Suppressor macrophage (primary cell): Measurements from ENCODE around the gene CACNA1B.

Experiments
- DNase-seq, 4 experiments: peaks; one replicate each; pipeline ENCODE4 v3.0.0-alpha.2; 2020 to 2022
- total RNA-seq, 17 experiments: gene quantifications; one replicate each; lab custom pipeline; 2026; ENCODE audit warnings: mixed read lengths in 6 of 17, inconsistent platforms in 3 of 17; lab: John Stamatoyannopoulos, UW

The CACNA1B gene
- 0 to 5.4 (median 0.04) reads per million in 17 experiments for total RNA-seq

DNA sequence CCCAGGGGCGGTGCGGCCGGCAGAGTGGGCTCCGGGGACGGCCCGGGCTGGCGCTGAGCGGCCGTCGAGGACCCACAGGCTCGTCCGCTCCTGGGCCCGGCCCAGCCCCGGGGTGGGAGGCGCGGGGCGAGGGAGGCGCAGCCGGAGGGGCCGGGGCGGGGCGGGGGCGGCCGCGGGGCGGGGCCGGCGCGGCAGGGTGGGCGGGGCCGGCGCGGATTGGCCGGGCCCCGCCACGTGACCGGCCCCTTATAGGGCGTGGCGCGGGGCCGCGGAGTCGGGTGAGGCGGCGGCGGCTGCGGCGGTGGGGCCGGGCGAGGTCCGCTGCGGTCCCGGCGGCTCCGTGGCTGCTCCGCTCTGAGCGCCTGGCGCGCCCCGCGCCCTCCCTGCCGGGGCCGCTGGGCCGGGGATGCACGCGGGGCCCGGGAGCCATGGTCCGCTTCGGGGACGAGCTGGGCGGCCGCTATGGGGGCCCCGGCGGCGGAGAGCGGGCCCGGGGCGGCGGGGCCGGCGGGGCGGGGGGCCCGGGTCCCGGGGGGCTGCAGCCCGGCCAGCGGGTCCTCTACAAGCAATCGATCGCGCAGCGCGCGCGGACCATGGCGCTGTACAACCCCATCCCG, at the start of gene CACNA1B:
TSS of gene CACNA1B (plus strand) at position 277 of the 617 bp plus-strand sequence. CDS start at position 429, 152 bp downstream.
- peak in 2 of 4 experiments; percentile 14 to 16 for DNase-seq

DNA sequence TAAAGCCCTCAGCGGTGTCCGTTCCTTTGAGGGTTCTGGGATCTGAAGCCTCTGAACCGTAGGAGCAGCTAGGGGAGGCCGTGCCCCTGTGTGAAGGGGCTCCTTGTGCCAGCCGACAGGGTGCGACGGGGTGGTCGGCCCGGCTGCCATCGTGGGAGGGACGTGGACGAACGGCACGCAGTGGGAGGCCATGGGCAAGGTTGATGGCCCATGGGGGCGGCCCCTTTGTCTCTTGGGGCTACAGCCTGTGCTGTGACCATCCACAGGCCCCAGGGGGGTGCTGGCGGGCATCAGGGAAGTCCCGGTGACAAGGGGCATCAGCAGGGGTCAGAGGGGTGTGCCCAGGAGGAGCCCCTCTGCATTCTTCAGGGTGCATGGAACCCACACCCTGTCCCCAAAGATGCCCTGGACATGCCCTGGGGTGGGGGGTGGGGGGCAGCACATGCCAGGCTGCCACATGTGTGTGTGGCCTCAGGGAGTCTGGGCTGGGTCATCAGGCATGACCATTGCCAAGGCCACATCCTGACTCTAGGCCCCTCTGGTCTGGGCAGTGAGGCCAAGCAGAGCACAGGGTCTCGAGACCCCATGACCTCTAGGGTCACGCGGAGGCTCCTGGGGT, 49.6 kb upstream of the CACNA1B start:
- DNase-seq = no peak

DNA sequence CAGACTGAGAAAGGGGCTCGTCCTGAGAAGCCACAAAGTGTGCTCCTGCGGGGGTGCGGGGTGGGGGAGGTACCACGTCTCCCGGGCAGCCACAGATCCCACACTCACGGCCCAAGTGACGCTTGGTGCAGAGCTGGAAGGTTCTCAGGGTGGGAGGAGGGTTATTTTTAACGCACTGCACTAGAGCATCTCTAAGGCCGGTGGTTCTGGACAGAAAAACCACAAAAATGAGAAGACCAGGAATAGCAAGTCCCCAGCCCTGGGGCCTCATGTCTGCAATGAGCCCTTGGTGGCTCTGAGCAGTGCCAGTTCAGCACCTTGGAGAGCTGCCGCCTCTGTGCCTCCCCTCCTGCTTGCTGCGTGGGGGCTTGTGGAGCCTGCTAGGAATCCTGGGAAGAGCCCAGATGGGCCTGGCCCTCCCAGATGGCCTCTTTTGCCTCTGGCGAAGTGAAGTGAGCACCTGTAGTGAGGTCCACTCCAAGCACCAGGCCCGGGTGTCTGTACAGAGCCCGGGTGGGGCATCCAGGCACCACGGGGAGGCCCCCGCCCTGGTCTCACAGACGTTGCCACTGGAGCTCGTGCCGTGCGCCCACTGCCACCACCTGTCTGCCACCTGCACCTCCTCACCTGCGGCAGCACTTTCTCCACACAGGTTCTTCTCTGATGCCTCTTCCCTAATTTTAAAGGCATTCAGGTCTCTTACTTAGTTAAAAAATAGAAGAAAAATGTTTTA, 48.9 kb upstream of the CACNA1B start:
- DNase-seq = peak in 2 of 4 experiments; percentile 19 to 34

DNA sequence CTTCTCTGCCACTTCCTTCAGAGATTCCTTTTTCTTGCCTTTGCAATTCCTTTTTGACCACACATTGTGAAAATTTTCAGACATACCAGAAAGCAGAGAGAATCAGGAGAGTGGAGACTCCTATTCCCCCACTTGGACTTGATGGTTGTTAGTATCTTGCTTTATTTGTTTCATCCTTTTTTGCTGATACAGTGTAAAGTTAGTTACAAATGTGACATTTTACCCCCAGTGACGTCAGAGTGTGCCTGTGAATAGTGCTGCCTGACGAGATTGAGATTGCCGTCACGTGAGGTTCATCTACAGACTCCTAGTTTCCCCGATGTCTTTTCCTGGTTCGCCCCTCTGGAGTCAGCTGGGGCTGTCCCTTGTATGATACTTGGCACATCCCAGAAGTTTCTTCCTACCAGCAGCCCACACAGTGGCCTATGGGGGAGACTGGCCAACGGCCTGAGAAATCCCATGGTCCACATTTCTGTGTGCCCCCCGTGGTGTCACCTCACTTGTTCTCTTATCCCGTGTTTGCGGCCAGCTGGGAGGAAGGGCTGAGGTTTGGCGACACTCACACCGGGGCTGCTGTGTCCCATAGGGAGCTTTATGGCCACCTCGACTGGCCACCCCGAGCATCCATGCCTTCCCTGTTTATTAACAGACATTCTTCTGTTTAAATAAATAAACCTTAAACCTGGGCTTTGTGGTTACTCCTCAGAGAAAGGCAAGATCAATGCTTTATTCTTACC, 48.2 kb upstream of the CACNA1B start:
- DNase-seq = no peak

DNA sequence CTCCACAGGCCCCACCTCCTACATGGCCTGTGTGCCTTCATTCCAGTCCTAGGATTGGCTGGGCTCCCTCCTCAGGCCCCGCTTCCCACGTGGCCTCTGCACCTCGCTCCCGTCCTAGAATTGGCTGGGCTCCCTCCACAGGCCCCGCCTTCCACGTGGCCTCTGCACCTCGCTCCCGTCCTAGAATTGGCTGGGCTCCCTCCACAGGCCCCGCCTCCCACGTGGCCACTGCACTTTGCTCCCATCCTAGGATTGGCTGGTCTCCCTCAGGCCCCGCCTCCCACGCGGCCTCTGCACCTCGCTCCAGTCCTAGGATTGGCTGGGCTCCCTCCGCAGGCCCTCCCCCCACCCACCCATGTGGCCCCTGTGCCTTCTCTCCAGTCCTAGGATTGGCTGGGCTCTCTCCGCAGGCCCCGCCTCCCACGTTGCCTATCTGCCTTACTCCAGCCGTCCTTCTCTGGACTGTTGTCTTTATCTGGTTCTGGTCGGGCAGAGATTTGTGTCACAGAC, 45.3 kb upstream of the CACNA1B start:
- DNase-seq = no peak

DNA sequence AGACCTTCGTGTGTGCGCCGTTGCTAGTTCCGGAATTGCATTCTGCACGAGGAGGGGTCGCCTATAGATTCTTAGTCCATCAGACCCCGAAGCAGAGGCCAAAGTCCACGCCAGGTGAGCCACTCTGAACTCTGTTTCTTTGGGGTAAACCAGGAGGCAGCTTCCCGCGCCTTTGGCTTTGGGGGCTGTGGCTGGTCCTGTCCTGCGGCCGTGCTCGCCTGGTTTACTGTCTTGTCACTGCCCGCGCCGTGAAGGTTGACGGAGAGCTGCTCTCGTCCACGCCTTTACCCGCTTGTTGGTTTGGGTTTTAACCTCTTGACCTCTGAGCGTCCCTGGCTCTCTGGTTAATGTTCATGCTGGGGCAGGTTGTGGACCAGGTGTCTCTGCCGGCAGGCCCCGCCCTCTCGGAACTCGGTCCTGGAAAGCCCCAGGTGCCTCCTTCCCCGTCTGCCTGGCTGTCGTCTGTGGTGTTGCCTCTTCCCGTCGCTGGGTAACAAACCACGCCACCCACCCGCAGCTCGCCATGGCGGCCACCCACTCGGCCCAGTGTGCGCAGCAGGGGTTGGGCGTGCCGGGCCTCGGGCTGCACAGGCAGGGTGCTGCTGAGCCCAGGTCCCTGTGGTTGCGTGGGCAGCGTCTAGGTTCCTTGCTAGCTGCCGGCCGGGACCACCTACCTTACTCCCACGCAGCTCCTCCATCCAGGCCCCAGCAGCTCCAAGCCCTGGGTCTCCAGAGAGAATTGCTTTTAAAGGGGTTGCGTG, 44.6 kb upstream of the CACNA1B start:
- DNase-seq = no peak

DNA sequence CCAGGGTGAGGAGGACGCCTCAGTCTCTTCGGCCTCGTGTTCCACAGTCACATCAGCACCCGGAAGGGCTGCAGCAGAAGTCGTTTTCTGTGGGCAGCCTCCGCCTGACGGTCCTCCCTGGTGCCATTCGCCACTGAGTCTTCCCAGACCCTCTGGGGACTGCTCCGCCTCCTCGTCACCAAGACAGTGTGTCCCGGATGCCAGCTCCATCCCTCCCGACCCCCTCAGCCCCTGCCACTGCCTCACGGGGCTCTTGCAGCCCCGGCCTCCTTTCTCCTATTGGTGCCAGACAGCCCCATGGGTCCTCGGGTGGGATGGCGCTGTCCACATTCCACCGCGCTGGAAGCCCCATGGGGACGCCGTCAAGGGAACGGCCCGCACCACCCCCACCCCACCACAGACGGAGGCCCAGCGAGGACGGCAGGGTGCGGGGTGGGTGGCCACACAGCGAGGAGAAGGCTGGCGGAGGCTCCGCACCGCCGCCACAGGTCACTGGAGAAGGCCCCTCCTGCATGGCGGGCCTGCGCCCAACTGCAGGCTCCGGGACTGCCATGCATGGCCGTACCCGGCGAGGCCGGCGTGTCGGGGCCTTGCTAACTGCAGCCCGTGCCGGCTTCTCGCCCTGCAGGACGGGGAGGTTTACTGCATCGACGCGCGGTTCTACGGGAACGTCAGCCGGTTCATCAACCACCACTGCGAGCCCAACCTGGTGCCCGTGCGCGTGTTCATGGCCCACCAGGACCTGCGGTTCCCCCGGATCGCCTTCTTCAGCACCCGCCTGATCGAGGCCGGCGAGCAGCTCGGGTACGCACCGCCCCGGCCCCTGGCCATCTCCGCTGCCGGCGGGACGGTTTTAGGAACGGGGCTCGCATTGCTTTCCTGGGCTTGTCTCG, 43.6 kb upstream of the CACNA1B start:
- DNase-seq = no peak

DNA sequence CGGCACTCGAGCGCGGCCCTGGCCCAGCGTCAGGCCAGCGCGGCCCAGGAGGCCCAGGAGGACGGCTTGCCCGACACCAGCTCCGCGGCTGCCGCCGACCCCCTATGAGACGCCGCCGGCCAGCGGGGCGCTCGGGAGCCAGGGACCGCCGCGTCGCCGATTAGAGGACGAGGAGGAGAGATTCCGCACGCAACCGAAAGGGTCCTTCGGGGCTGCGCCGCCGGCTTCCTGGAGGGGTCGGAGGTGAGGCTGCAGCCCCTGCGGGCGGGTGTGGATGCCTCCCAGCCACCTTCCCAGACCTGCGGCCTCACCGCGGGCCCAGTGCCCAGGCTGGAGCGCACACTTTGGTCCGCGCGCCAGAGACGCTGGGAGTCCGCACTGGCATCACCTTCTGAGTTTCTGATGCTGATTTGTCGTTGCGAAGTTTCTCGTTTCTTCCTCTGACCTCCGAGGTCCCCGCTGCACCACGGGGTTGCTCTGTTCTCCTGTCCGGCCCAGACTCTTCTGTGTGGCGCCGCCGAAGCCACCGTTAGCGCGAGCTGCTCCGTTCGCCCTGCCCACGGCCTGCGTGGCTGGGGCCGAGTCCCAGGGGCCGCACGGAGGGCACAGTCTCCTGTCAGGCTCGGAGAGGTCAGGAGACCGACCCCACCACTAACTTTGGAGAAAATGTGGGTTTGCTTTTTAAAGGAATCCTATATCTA, 42.6 kb upstream of the CACNA1B start:
- DNase-seq = no peak

DNA sequence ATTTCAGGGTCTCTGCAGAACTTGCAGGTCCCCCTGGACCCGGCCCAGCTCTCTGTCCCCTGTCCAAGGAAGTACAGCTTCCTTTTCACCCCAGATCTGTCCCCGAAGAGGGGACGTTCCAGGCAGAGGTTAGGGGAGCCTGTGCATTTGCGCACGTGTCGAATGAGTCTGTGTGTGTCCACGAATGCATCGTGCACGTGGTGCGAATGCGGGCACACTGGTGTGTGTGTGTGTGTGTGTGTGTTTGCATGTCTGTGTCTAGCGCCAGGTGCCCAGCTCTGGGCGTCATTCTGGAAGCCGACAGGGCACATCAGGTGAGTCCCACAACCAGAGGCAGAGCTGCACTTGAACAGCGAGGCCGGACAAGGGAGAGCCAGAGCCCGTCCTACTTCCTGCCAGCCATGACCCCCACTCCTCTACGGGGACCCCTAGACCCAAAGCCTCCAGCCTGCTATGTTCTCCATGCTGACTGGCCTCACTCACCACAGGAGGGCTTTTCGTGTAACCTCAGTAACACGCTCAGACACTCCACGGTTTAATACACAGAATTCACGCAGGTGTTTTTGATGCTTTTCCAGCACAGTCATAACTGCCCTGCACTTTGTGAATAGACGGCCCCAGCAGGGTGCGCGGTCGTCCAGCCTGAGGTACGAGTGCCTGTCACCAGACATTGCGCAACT, 41.3 kb upstream of the CACNA1B start:
- no peak for DNase-seq

DNA sequence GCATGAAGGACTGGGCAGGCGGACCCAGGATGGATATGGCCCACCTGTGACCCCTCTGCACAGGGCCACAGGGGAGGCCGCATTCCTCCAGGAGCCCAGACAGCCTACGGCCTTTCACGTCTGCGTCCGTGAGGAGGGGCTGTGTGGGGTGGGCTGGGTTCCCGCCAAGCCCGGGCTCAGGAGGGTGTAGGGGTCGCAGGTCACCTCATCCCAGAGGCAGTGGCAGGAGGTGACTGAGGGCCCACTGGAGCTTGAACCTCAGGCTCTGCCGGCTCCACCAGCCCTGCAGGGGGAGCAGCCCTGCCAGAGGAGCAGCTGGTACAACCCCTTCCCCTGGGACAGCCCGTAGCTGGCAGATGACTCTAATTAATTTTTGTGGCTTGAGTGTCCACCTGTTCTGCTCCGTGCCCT, 40.7 kb upstream of the CACNA1B start:
- DNase-seq = no peak

DNA sequence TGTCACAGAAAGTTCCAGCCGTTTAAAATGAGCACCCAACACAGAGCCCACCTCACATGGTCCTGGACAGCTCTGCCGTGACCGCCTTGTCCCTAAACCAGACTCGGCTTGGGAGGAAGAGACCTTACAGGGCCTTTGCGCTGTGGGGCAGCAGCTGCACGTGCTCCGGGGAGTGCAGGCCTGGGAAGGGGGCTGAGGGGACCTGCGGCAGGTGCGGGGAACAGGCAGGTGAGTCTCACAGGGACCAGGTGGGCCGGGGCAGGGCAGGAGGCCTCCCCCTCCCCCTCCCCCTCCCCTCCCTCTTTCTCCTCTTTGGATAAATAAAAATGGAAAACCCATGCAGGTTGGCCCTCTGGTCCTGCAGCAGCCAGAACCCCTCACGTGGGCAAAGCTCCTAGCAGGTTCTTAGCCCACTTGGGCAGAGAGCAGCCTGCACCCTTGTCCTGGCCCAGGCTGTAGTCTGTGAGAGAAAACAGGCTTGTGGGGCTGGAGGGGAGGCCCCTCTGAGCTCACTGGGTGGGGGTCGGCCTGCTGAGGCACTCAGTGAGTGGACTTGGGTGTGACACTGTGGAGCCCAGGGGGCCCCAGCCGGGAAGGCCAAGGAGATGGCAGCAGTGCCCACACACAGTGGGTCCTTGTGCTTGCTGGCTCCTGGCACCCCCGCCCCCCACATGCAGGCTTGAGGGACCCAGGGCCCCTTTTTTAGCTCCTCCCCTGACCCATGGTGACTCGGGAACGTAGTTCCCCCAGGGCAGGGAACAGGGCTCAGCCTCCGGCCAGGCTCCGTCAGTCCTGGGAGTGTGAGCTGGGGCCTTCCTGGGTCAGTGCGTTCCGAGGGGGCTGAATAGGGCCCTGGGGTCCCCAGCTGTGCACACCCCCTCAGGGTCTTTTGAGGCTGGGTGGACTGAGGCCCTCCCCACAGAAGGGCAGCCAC, 40.0 kb upstream of the CACNA1B start:
- DNase-seq = no peak

DNA sequence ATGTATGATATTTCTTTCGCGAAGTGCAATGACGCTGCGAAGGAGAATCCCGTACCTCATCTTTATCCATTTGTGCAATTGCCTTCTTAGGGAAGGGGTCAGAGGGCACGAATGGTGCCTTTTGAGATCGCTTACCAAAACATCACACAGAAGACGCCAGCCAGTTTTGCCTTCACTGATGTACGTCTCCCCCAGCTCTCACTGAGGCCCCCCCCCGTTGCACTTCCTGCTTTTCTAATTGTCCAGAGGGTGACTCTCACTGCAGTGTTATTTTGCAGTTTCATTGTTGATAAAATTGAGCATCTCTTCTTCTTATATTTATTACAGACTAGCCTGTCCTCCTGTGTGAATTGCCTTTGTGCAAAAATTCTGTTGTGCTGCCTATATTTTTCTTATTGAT, 39.0 kb upstream of the CACNA1B start:
- no peak for DNase-seq

DNA sequence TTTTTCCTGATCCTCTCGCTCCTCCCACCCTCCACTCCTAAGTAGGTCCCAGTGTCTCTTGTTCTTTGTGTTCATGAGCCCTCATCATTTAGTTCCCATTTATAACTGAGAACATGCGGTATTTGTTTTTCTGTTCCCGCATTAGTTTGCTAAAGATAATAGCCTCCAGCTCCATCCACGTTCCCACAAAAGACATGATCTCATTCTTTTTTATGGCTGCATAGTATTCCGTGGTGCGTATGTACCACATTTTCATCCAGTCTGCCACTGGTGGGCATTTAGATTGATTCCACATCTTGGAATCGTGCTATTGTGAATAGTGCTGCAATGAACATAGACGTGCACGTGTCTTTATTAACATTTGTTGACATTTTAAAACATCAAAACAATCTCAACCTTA, 34.2 kb upstream of the CACNA1B start:
- no peak for DNase-seq

DNA sequence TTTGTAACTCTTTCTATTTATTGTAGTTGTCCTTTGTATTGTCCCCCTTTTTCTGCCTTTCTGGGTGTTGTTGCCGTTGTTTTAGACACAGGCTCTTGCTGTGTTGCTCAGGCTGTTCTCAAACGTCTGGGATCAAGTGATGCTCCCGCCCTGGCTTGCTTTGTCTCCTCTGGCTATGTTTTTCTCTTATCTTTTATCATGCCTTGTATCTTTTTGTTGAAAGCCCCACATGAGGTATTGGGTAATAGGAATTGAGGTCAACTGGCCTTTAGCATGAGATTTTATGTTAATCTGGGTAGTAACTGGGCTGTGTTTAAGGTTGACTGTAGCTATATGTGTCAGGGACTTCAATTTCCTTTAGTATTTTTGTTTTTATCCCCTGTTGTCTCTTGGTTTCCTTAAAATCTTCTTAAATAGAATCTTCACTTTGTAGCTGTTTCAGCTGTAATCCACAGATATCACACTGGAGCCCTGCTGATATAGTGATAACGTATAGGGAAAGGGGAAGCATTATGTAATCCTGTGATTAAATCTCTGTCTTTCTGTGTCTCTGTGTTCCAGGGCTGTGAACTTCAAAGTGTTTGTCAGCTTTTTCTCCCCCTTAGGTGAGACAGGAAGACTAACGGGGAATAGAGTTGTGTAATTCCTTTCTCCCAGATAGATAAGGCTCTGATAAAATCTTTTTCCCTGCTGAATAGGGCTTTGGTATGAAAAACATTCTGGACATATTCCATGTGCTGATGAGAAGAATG, 25.9 kb upstream of the CACNA1B start:
- DNase-seq = no peak

DNA sequence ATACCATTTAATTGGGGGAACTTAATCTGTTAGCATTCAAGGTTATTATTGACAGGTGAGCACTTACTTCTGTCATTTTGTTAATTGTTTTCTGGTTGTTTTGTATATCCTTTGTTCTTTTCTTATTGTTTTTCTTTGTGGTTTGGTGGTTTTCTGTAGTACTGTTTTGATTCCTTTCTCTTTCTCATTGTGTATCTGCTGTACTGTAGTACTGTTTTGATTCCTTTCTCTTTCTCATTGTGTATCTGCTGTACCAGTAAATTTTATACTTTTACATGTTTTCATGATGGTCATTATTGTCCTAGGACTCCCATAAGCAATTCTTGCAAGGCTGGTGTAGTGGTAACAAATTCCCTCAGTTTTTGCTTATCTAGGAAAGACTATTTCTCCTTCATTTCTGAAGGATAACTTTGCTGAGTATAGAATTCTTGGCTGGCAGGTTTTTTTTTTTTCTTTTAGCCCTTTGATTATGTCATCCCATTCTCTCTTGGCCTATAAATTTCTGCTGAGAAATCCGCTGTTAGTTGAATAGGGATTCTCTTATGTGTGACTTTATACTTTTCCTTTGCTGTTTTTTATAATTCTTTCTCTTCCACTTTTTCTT, 24.1 kb upstream of the CACNA1B start:
- DNase-seq = no peak

DNA sequence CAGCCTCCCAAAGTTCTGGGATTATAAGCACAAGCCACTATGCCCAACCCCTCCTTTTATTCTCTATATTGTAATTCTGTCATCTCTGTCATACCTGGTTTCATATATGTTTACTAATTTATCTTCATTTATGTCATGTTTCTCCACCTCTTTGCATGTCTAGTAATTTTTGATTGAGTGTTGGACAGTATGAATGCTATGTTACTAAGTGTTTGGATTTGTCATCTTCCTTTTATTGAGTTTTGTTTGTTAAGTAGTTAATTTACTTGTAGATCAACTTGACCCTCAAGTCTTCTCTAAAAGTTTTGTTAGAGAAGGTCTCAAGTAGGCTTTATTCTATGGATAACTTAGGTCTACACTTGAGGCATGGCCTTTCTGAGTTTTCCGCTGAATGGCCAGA, 17.2 kb upstream of the CACNA1B start:
- no peak for DNase-seq

DNA sequence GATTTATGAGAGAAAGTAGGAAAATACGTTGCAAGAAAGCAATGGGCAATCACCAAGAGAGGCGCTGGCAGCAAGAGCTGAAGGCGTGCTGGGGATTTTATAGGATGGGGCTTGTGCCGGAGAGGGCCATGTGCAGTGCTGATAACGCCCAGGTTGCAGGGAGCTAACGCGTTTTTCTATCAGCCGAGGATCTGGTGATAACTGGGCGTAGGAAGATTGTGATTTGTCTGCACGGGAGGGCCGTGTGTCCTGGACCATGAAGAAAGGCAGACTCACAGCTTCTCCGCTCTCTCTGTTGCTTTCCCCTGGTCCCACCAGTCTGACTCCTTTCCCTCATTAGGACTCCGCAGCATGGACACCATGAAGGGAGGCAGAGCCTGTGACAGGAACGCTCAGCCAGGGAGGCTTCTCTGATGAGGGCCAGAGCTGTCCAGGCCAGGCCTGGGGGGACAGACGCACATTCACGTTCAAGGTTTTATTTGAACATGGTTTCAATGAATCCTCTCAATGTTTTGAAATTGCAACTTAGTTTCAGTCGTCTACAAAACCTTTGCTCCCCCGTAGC, 11.9 kb upstream of the CACNA1B start:
- DNase-seq = no peak
